NCI-H2227 (cell line): ENCODE measurements around the gene GAL3ST1.
"Not testable (repeated sequence)": the region's sequence is repeated elsewhere in the genome, so short reads cannot be mapped to it uniquely, and the experiment has no call there.

Experiments
- DNase-seq: peaks from one replicate; lab custom pipeline; 2025; ENCODE audit not compliant: unreplicated experiment; lab: John Stamatoyannopoulos, UW

GAL3ST1 gene

GRCh38 chr22:30565341-30565740 lies 9.1 kb downstream of the GAL3ST1 start:
- no peak for DNase-seq

DNA sequence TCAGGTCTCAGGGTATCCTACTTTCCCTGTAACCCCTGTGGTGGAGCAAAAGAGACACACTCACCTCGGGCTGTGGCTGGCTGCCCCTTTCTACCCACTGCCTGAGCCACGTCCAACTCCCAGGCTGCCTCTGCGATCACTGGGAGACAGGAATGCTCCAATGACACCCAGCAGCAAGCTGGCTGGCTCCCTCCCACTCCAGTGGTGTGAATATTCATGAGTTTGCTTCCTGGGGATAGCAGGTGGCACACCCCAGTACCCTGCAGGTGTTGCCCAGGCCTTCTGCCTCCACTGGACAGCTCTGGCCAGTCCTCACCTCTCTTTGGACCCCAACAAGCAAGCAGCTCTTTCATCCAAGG lies 9.7 kb downstream of the GAL3ST1 start:
- no peak for DNase-seq

GRCh38 chr22:30564045-30564760 lies 10.3 kb downstream of the GAL3ST1 start:
- no peak for DNase-seq

- no peak for DNase-seq
Measured at GRCh38 chr22:30562366-30562765, 12.1 kb downstream of the GAL3ST1 start.

DNA sequence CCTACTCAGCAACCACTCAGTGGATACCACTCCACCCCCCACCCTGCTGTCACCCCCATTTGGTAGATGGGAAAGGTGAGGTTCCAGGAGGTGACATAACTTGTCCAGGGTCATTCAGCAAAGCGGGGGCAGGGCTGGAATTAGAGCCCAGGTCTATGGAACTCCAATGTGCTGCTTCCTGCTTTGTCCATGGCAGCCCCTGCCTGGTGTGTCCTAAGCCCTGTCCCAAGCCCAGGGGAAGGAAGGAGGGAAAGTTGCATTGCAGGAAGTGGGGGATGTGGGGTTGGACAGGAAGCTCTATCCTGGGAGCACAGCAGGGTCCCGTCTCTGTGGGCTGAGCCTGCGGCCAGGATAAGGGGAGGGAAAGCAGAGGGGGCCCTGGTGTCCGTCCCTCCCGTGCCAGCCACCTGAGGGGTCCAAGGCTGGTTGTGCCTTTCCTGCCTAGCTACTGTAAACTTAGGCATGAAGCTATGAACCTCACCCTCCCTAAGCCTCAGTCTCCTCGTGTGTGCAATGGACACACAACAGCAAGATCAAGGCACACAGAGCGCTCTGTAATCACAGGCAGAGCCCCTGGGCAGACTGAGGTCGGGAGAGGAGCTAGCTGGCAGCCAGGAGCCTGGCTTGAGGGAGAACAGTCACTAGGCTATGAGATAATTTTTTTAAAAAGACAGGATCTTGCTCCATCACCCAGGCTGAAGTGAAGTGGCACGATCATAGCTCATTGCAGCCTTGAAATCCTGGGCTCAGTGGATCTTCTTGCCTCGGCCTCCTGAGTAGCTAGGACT lies 12.9 kb downstream of the GAL3ST1 start:
- DNase-seq = no peak

GRCh38 chr22:30560643-30561202 lies 13.7 kb downstream of the GAL3ST1 start:
- DNase-seq = not testable (repeated sequence)

GRCh38 chr22:30559889-30560288 lies 14.6 kb downstream of the GAL3ST1 start:
- no peak for DNase-seq

GRCh38 chr22:30557243-30557642 lies 17.2 kb downstream of the GAL3ST1 start:
- DNase-seq = no peak

DNA sequence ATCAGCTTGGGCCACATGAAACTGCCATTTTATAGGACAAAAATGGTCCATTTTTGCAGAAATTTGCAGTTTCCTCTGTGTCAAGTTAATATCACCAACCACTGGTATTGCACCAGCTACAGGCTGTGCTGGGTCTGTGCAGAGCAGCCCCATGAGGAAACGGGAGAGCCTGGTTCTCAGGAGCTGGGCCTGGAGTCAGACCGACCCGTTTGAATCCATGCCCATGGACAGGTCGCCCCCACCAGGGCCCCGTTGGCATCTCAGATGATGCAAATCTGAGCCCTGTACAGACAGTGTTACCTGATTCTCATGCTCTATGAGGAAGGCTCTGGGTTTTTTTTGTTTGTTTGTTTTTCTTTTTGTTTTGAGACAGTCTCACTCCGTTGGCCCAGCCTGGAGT lies 18.1 kb downstream of the GAL3ST1 start:
- no peak for DNase-seq

DNA sequence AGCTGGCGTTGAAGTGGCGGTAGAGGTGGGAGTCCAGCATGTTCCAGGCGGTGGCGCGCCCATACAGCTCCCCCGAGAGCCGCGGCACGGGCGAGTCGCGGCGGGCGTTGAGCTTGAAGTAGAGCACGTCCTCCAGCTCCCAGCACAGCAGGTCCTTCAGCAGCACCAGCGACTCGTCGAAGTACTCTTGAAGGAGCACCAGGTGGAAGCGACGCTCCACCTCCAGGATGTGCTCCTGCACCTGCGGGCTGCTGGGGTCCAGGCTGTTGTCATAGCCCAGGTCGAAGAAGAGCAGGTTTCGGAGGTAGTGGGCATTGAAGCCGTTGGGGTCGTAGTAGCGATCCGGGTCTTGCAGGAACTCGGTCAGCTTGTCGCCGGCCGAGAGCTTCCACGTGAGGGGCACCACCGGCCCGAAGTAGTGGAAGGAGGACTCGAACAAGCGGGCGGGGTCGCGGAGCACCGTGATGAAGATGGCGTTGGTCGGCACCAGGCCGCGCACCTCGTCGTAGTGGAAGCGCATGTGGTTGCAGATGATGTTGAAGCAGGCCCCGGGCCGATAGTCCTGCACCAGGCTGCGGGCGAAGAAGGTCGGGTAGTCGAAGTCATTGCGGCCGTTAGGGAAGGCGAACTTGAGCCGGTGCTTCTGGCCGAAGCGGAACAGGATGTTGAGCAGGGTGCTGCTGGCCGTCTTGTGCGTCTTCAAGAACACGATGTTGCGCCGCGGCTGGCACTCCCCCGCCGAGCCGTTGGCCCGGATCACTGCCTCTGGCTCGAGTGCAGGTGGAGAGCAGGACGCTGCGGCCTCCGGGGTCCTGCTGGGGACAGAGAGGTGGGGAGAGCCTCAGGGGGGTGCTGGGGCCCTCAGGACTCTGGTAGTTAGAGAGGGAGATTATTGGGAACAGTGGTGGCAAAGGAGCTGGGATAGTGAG lies 18.9 kb downstream of the GAL3ST1 start:
- no peak for DNase-seq

DNA sequence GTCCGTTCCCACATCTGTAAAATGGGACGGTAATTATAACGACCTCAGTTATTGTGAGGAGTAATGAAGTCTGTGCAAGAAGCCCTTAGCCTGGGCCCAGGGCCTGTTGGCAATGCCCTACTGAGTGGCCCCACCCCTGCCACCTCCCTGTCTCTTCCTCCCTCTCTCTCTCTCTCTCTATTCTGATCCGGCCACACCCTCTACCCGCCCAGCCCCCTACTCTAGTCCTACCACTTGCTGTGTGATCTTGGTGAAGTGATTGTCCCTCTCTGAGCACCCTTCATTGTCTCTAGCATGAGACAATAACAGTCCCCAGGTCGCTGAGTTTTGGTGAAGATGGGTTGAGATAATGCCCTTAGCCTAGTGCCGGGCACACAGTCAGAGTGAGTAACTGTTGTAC lies 20.5 kb downstream of the GAL3ST1 start:
- no peak for DNase-seq

DNA sequence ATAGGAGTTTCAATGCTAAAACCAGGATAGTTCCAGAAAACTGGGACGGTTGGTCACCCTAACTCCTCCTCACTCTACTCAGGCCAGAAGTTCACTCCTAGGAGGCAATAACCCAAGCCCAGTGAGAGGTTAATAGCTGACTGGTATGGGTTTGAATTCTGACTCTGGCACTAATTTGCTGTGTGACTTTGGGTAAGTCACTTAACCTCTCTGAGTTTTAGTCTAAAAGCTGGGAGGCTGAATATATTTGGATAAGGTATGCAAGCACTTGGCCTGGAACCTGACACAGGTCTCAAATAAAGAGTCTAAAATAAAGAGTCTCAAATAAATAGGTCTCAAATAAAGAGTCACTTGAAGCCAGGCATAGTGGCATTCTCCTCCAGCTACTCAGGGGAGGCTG lies 21.7 kb downstream of the GAL3ST1 start:
- no peak for DNase-seq

DNA sequence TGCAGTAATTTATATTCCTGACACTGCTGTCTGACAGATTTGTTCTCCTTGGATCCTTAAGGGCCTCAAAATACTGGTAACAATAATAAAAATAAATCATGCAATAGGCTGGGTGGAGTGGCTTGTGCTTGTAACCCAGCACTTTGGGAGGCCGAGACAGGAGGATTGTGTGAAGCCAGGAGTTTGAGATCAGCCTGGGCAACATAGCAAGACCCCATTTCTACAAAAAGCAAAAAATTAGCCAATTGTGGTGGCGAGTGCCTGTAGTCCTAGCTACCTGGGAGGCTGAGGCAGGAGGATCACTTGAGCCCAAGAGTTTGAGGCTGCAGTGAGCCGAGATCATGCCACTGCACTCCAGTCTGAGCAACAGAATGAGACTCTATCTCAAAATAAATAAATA lies 22.7 kb downstream of the GAL3ST1 start:
- not testable (repeated sequence) for DNase-seq

DNA sequence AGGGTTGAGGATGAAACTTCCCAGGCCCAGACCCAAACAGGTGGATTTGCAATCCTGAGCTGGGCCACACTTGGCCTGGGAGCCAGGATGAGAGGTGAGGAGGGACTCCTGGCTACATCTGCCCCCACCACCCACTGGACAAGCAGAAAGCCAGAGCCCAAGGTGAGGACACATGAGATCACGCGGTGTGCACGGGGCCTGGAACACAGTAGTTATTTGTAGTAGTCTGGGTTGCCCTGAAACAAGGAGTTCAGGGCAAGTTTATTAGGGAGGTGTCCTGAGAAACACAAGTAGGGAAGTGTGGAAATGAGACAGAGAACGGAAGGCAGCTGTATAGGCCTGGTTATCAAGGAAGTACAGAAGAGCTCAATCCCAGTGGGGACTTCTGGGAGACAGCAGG lies 27.3 kb downstream of the GAL3ST1 start:
- DNase-seq = no peak

- DNase-seq = no peak
Measured at GRCh38 chr22:30546616-30547015, 27.8 kb downstream of the GAL3ST1 start, which contains the start of gene SEC14L6. Gene SEC14L6, minus strand, starts transcription at chr22:30546741. Its CDS starts 59 bp downstream, at chr22:30546682.

GRCh38 chr22:30542811-30543188 lies 31.7 kb downstream of the GAL3ST1 start:
- no peak for DNase-seq

- no peak for DNase-seq
Measured at GRCh38 chr22:30541961-30542810, 32.3 kb downstream of the GAL3ST1 start.

- not testable (repeated sequence) for DNase-seq
Measured at GRCh38 chr22:30541511-30541910, 33.0 kb downstream of the GAL3ST1 start.

DNA sequence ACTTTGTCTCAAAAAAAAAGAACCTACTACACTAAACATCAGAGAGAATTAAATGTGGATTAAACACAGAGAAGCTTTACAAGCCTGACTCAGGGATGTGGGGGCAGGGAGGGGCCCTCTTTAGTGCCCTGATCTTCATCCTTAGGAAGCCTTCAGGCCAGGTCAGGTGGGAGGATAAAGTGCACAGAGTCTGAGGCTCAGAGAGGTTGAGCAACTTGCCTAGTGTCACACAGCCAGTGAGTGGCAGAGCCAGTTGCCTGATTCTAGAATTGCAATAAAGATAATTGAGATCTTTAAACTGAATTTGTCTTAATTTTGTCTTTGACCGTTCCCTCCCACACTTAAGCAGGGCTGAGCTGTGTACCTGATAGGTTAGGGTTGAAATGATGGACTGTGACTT lies 35.1 kb downstream of the GAL3ST1 start:
- DNase-seq = no peak

GRCh38 chr22:30538280-30538679 lies 36.2 kb downstream of the GAL3ST1 start:
- DNase-seq = no peak
